GM12892 (cell line): ENCODE data around the gene PPP1CA.

Experiments used
- POLR2A ChIP-seq: IDR thresholded peaks from 2 replicates; pipeline ENCODE4 v1.6.1; 2011; ENCODE audit warnings: low read depth, low read length, control low read depth
- POLR2AphosphoS5 ChIP-seq: IDR thresholded peaks from 2 replicates; pipeline ENCODE4 v1.6.1; 2011; ENCODE audit warnings: low read depth, low read length, control low read depth
- TAF1 ChIP-seq: IDR thresholded peaks from 2 replicates; pipeline ENCODE4 v1.6.1; 2011; ENCODE audit warnings: low read depth, mild to moderate bottlenecking, control low read depth, low read length, borderline replicate concordance

DNA sequence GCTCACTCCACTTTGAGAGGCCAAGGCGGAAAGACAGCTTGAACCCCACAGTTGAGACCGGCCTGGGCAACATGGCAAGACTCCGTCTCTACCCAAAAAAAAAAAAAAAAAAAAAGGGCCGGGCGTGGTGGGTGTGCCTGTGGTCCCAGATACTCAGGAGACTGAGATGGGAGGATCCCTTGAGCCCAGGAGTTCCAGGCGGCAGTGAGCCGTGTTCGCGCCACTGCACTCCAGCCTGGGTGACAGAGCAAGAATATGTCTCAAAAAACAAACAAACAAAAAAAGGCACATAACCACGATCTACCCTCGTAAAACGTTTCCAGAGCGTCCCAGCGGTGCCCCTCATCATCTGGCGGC, 10.7 kb downstream of the PPP1CA start:
- TF ChIP-seq POLR2A, result no peak
- no peak for TF ChIP-seq POLR2AphosphoS5
- no peak for TF ChIP-seq TAF1
